ENCODE data around the gene RNF212B. TPM values are rescaled to one million over a fixed set of nuclear protein-coding genes. Genes with fewer than 3 reads are reported as not detected.

RNF212B gene
- total and polyA plus RNA-seq, 10 of the 15 experiments (the other 5 are each of a cell fraction or from before 2014, with no cell fraction given): not detected

DNA sequence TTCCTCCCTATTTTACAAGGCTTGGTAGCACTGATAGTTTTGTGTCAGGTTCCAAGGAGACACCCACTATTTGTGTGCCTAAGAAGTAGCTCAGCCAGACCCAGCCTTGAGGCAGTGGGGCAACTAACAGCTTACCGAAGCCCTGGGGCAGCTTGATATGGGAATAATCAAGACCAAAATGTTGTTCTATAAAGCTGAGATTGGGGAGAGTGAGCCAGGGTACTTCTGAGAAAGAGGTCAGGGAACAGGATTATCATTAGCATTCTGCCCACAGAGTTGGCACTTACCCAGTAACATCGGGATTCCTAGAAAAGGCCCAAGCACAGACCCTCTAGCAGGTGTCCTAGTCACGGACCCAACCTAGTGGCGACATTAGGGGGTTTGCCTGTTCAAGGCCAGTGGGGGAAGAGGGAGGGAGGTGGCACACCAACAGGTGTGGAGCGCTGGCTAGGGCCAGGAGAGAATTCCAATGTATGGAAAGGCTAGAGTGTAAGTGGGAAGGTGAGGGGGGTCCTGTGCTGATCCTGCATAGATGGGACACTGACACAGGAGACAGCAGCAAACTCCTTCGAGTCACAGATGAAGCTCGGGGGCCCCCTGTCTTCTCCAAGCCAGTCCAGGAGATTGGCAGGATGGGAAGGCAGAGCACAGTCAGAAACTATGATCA lies 60.0 kb downstream of the RNF212B start (continued):
- TF ChIP-seq, protein P1, sequence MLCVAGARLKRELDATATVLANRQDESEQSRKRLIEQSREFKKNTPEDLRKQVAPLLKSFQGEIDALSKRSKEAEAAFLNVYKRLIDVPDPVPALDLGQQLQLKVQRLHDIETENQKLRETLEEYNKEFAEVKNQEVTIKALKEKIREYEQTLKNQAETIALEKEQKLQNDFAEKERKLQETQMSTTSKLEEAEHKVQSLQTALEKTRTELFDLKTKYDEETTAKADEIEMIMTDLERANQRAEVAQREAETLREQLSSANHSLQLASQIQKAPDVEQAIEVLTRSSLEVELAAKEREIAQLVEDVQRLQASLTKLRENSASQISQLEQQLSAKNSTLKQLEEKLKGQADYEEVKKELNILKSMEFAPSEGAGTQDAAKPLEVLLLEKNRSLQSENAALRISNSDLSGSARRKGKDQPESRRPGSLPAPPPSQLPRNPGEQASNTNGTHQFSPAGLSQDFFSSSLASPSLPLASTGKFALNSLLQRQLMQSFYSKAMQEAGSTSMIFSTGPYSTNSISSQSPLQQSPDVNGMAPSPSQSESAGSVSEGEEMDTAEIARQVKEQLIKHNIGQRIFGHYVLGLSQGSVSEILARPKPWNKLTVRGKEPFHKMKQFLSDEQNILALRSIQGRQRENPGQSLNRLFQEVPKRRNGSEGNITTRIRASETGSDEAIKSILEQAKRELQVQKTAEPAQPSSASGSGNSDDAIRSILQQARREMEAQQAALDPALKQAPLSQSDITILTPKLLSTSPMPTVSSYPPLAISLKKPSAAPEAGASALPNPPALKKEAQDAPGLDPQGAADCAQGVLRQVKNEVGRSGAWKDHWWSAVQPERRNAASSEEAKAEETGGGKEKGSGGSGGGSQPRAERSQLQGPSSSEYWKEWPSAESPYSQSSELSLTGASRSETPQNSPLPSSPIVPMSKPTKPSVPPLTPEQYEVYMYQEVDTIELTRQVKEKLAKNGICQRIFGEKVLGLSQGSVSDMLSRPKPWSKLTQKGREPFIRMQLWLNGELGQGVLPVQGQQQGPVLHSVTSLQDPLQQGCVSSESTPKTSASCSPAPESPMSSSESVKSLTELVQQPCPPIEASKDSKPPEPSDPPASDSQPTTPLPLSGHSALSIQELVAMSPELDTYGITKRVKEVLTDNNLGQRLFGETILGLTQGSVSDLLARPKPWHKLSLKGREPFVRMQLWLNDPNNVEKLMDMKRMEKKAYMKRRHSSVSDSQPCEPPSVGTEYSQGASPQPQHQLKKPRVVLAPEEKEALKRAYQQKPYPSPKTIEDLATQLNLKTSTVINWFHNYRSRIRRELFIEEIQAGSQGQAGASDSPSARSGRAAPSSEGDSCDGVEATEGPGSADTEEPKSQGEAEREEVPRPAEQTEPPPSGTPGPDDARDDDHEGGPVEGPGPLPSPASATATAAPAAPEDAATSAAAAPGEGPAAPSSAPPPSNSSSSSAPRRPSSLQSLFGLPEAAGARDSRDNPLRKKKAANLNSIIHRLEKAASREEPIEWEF (IDR thresholded peaks at IDR 0.05; ENCODE audit: insufficient replicate concordance, low read depth, low read length): no peak
- TF ChIP-seq POU2F2 (IDR thresholded peaks at IDR 0.05; ENCODE audit: borderline replicate concordance, low read depth, low read length) (no peak), JUND (IDR thresholded peaks at IDR 0.05; ENCODE audit: low read depth, low read length) (no peak)
- TF ChIP-seq, protein P2, sequence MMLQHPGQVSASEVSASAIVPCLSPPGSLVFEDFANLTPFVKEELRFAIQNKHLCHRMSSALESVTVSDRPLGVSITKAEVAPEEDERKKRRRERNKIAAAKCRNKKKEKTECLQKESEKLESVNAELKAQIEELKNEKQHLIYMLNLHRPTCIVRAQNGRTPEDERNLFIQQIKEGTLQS (IDR thresholded peaks at IDR 0.05; ENCODE audit: borderline replicate concordance, extremely low read depth, low read depth, low read length): no peak
- TF ChIP-seq, protein P3, sequence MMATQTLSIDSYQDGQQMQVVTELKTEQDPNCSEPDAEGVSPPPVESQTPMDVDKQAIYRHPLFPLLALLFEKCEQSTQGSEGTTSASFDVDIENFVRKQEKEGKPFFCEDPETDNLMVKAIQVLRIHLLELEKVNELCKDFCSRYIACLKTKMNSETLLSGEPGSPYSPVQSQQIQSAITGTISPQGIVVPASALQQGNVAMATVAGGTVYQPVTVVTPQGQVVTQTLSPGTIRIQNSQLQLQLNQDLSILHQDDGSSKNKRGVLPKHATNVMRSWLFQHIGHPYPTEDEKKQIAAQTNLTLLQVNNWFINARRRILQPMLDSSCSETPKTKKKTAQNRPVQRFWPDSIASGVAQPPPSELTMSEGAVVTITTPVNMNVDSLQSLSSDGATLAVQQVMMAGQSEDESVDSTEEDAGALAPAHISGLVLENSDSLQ (IDR thresholded peaks at IDR 0.05): no peak
- TF ChIP-seq, protein P4, sequence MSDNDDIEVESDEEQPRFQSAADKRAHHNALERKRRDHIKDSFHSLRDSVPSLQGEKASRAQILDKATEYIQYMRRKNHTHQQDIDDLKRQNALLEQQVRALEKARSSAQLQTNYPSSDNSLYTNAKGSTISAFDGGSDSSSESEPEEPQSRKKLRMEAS (IDR thresholded peaks at IDR 0.05; ENCODE audit: low read depth, low read length): no peak

Measured in GM12878 (cell line).